ENCODE data around the gene GZMA.

Gene GZMA

GRCh38 chr5:55140908-55141665 is 38.6 kb downstream of the GZMA start:
- no peak for DNase-seq (ENCODE audit: low read depth in 2 of 2)
- TF ChIP-seq CTCF (IDR thresholded peaks at IDR 0.05; ENCODE audit: low read depth, low read length) = no peak
- no peak overlapping the region for H3K4me3 ChIP-seq (replicated peaks in 1 of 2; ENCODE audit: low read depth in 2 of 2, low read length in 2 of 2)

- TF ChIP-seq CTCF (IDR thresholded peaks at IDR 0.05; ENCODE audit: low read depth, low read length) = no peak
- DNase-seq (ENCODE audit: low read depth in 2 of 2) = no peak
- H3K4me3 ChIP-seq (replicated peaks in 1 of 2; ENCODE audit: low read depth in 2 of 2, low read length in 2 of 2) = no peak overlapping the region
Measured at GRCh38 chr5:55141945-55142690, 39.7 kb downstream of the GZMA start.

- H3K4me3 ChIP-seq (replicated peaks in 1 of 2; ENCODE audit: low read depth in 2 of 2, low read length in 2 of 2) = no peak overlapping the region
- no peak for DNase-seq (ENCODE audit: low read depth in 2 of 2)
- no peak for TF ChIP-seq CTCF (IDR thresholded peaks at IDR 0.05; ENCODE audit: low read depth, low read length)
Measured at GRCh38 chr5:55143624-55144023, 41.2 kb downstream of the GZMA start.

GRCh38 chr5:55146080-55146479 is 43.6 kb downstream of the GZMA start:
- H3K4me3 ChIP-seq (replicated peaks in 1 of 2; ENCODE audit: low read depth in 2 of 2, low read length in 2 of 2) = no peak overlapping the region
- DNase-seq (ENCODE audit: low read depth in 2 of 2) = no peak
- no peak for TF ChIP-seq CTCF (IDR thresholded peaks at IDR 0.05; ENCODE audit: low read depth, low read length)

GRCh38 chr5:55146543-55147151 is 44.2 kb downstream of the GZMA start:
- DNase-seq (ENCODE audit: low read depth in 2 of 2) = peak; percentile 86 to 91
- H3K4me3 ChIP-seq (replicated peaks in 1 of 2; ENCODE audit: low read depth in 2 of 2, low read length in 2 of 2) = no peak overlapping the region
- peak; percentile 97 for TF ChIP-seq CTCF (IDR thresholded peaks at IDR 0.05; ENCODE audit: low read depth, low read length)

- DNase-seq (ENCODE audit: low read depth in 2 of 2) = no peak
- TF ChIP-seq CTCF (IDR thresholded peaks at IDR 0.05; ENCODE audit: low read depth, low read length) = no peak
- no peak overlapping the region for H3K4me3 ChIP-seq (replicated peaks in 1 of 2; ENCODE audit: low read depth in 2 of 2, low read length in 2 of 2)
Measured at GRCh38 chr5:55149308-55149795, 46.9 kb downstream of the GZMA start.
